ENCODE measurements around the gene PYDC1. TPM values are rescaled to one million over a fixed set of nuclear protein-coding genes. Genes with fewer than 3 reads are reported as not detected.

The PYDC1 gene
- total and polyA plus RNA-seq, 2 of the 8 experiments (the other 6 are each of a cell fraction or from before 2014, with no cell fraction given), result 3.5 to 11.1 TPM

DNA sequence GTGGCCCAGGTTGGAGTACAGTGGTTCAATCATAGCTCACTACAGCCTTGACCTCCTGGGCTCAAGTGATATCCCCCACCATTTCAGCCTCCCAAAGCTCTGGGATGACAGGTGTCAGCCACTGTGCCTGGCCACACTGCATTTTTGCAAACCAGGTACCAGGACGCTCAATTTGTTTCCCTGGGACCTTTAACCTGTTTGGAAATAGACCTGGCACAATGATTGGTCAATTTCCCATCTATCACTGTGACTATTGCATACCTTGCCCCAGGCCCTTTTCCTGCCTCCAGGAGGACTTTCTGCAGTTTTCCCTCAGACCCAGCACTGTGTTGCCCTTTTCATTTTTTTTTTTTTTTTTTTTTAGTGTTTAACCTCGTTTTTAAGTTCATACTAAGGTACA, 48.1 kb downstream of the PYDC1 start:
- no peaks in the 10 kb centered on the region for H3K79me1 ChIP-seq (ENCODE audit: low read depth, low read length)
- no peak overlapping the region for H4K91ac ChIP-seq (replicated peaks; ENCODE audit: insufficient read length, low read length)
- no peak overlapping the region for H3K56ac ChIP-seq (replicated peaks; ENCODE audit: insufficient read length, low read depth, low read length)
- H4K20me1 ChIP-seq (replicated peaks in 1 of 2; ENCODE audit: control insufficient read depth in 1 of 2, insufficient read depth in 2 of 2, low read length in 2 of 2), result no peaks in the 10 kb centered on the region
- H3K79me2 ChIP-seq (ENCODE audit: control insufficient read depth in 1 of 2, insufficient read depth in 2 of 2, low read length in 2 of 2), result no peaks in the 10 kb centered on the region
- no peaks in the 10 kb centered on the region for H3K36me3 ChIP-seq (ENCODE audit: control insufficient read depth in 2 of 4, insufficient read depth in 4 of 4, low read length in 3 of 4)
- 0 out of 2 replicates have a peak, but pooled peaks cover 3% of the 10 kb centered on the region for H3K23me2 ChIP-seq (ENCODE audit: low read depth, low read length)
- H3K4me1 ChIP-seq (replicated peaks in 1 of 4; ENCODE audit: control insufficient read depth in 3 of 4, insufficient read depth in 4 of 4, low read length in 3 of 4), result peaks cover 0 to 3% (median 0%) of the 10 kb centered on the region in 4 experiments; a peak in 1 of 7 replicates
- H2BK120ac ChIP-seq (replicated peaks; ENCODE audit: low read depth, low read length), result no peak overlapping the region
- no peak overlapping the region; the same call in 1 of the 2 replicates for H3K18ac ChIP-seq (ENCODE audit: extremely low read depth, low read length)
- H4K5ac ChIP-seq (ENCODE audit: insufficient read length, low read depth, low read length), result no peak overlapping the region
- no peak overlapping the region for H4K8ac ChIP-seq (ENCODE audit: extremely low read depth, insufficient read depth, low read length)
- H3K9ac ChIP-seq (replicated peaks in 1 of 4; ENCODE audit: extremely low read depth in 1 of 4, low read depth in 3 of 4, low read length in 3 of 4), result no peak overlapping the region
- no peak overlapping the region for H3K4ac ChIP-seq (replicated peaks; ENCODE audit: insufficient read length, low read depth, low read length)
- no peak overlapping the region for H2BK15ac ChIP-seq (ENCODE audit: low read length)
- no peak overlapping the region for H3K4me3 ChIP-seq (ENCODE audit: extremely low read depth in 1 of 4, insufficient read depth in 2 of 4, low read depth in 3 of 4, low read length in 4 of 4)
- CTCF ChIA-PET (ENCODE audit: partially characterized antibody), result interaction anchor here (2.7 kb wide), 1 partner anchor 12 kb away, joined by 11 read pairs; no protein-coding TSS in a partner anchor
- no peak overlapping the region for H3K23ac ChIP-seq (ENCODE audit: insufficient read length)
- H3K27me3 ChIP-seq (replicated peaks in 1 of 4; ENCODE audit: control insufficient read depth in 3 of 4, extremely low read depth in 1 of 4, insufficient read depth in 3 of 4, low read length in 3 of 4), result no peaks in the 10 kb centered on the region; a peak in 1 of 7 replicates
- H3K14ac ChIP-seq (ENCODE audit: insufficient read length), result no peak overlapping the region
- no peak overlapping the region for H2BK5ac ChIP-seq (ENCODE audit: low read depth, low read length)
- no peak overlapping the region for H2AFZ ChIP-seq (ENCODE audit: low read length)
- POLR2A ChIA-PET (ENCODE audit: partially characterized antibody), result interaction anchor here (0.7 to 6.5 kb wide), 3 partner anchors 10 to 52 kb away, joined by 3 to 62 read pairs (median 3); partner anchors contain the start of gene FUS
- no peak overlapping the region for H2BK20ac ChIP-seq (ENCODE audit: low read length)
- 0 out of 2 replicates have a peak overlapping the region, but pooled peaks have one; percentile 7 for H2BK12ac ChIP-seq (ENCODE audit: low read depth, low read length)
- no peak overlapping the region for H2AK5ac ChIP-seq (ENCODE audit: low read depth, low read length)
- DNase-seq (ENCODE audit: low read depth in 1 of 2, low spot score in 2 of 2) (no peak), FAIRE-seq (no peak)
- H3K27ac ChIP-seq (ENCODE audit: low read depth, low read length), result no peak overlapping the region
- H3K9me3 ChIP-seq (ENCODE audit: insufficient read depth in 2 of 2, low read depth in 1 of 2, low read length in 1 of 2), result no peaks in the 10 kb centered on the region; a peak in 1 of 4 replicates
- no peak overlapping the region for H3K4me2 ChIP-seq (ENCODE audit: insufficient read depth in 1 of 2, low read depth in 2 of 2, low read length in 2 of 2)
- 86% methylated on average over 1 of the region's 2 CpGs; no CpG with 5 or more reads in 1 of the 2 experiments for WGBS, 2 experiments (ENCODE audit: extremely low coverage in 1 of 2, insufficient coverage in 1 of 2, insufficient read length in 1 of 2, insufficient replicate concordance in 2 of 2, low coverage in 1 of 2, low lambda C conversion rate in 2 of 2, missing lambda C conversion rate in 1 of 2)
- TF ChIP-seq RBBP5 (IDR thresholded peaks at IDR 0.05; ENCODE audit: borderline replicate concordance, low read depth, low read length) (no peak), PHF8 (conservative IDR thresholded peaks at IDR 0.05; ENCODE audit: low read depth, low read length) (no peak), SAP30 (IDR thresholded peaks at IDR 0.05; ENCODE audit: insufficient read depth, insufficient replicate concordance, low read length) (no peak), KDM4A (IDR thresholded peaks at IDR 0.05; ENCODE audit: low read depth, low read length, severe bottlenecking) (no peak), JUN (IDR thresholded peaks at IDR 0.05; ENCODE audit: low read depth, low read length) (no peak), RNF2 (IDR thresholded peaks at IDR 0.05; ENCODE audit: borderline replicate concordance, low read depth, low read length, missing control alignments, poor library complexity, severe bottlenecking) (no peak), CTBP2 (IDR thresholded peaks at IDR 0.05; ENCODE audit: borderline replicate concordance, insufficient read depth, insufficient read length, low read length) (no peak), TEAD4 (IDR thresholded peaks at IDR 0.05; ENCODE audit: low read depth, low read length) (no peak), KDM5A (IDR thresholded peaks at IDR 0.05; ENCODE audit: low read length) (no peak), USF2 (IDR thresholded peaks at IDR 0.05; ENCODE audit: low read length) (no peak), HDAC2 (IDR thresholded peaks at IDR 0.05; ENCODE audit: borderline replicate concordance in 1 of 2, low read depth in 2 of 2, low read length in 2 of 2) (no peak)

All from H1 (cell line).